ENCODE results near the gene TMPRSS6.

TMPRSS6 gene

DNA sequence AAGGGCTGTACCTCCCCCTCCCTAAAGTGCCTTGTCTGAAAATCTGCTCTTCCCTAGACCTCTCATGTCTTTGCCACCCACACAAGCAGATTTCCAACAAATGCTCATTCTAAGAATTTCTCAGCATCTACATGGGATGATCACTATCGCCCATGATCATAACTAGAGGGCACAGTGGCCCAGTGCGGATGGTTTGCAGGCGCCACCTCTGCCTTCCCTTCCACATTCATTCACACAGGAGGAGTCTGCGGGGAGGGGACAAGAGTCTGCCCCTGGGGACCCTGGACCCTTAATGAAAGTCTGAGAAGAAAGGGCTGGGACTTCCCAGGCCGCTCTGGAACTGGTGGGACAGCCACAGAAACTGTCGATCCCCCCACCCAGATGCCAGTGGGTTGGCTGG is 29.1 kb downstream of the TMPRSS6 start:
- Histone ChIP-seq H3K4me1 (ENCODE audit: control insufficient read depth, low read length) (peaks cover 42% of the 10 kb centered on the region), H3K27ac (ENCODE audit: low read depth, low read length) (no peak overlapping the region), H3K9me2 (replicated peaks; ENCODE audit: control insufficient read depth, low read length) (no peaks in the 10 kb centered on the region), H3K79me2 (ENCODE audit: control insufficient read depth, low read length) (no peaks in the 10 kb centered on the region), H3K4me2 (ENCODE audit: low read length) (peak overlapping the region; percentile 46), H4K20me1 (ENCODE audit: control insufficient read depth, insufficient read depth, low read depth, low read length) (no peaks in the 10 kb centered on the region), H3K36me3 (ENCODE audit: control insufficient read depth, low read length) (no peaks in the 10 kb centered on the region), H3K27me3 (ENCODE audit: control insufficient read depth, low read length) (peaks cover 11% of the 10 kb centered on the region), H3F3A (ENCODE audit: control insufficient read depth, insufficient read depth) (no peaks in the 10 kb centered on the region), H3K4me3 (ENCODE audit: low read length) (no peak overlapping the region), H3K9me3 (ENCODE audit: control insufficient read depth, insufficient read depth, low read length) (no peaks in the 10 kb centered on the region)
- no peak for TF ChIP-seq EZH2phosphoT487 (IDR thresholded peaks at IDR 0.05; ENCODE audit: borderline replicate concordance, low read length)
- TF ChIP-seq, protein P1, sequence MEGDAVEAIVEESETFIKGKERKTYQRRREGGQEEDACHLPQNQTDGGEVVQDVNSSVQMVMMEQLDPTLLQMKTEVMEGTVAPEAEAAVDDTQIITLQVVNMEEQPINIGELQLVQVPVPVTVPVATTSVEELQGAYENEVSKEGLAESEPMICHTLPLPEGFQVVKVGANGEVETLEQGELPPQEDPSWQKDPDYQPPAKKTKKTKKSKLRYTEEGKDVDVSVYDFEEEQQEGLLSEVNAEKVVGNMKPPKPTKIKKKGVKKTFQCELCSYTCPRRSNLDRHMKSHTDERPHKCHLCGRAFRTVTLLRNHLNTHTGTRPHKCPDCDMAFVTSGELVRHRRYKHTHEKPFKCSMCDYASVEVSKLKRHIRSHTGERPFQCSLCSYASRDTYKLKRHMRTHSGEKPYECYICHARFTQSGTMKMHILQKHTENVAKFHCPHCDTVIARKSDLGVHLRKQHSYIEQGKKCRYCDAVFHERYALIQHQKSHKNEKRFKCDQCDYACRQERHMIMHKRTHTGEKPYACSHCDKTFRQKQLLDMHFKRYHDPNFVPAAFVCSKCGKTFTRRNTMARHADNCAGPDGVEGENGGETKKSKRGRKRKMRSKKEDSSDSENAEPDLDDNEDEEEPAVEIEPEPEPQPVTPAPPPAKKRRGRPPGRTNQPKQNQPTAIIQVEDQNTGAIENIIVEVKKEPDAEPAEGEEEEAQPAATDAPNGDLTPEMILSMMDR (IDR thresholded peaks at IDR 0.05; ENCODE audit: low read depth, low read length, poor library complexity, severe bottlenecking): no peak

DNA sequence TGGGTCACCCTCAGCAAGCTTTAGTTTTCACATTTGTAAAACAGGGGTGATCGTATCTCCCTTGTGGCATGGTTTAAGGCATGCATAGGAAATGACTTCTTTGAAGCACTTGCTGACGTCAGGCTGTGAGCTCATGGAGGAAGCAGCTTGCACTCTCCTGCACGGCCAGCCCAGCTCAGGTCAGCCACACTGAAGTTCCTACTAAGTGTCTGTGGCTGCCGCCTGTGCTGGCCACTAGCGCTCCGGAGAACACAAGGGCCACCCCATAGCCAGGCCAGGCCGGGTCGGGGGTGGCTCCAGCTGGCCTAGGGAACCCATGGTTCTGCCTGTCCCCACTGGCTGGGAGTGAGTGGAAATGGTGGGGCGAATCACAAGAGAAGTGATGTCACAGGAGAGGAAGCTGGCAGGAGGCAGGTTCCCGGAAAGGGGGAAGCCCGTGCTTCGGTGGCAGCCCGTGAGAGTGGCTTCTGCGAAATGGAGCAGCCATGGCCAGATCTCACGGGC is 29.8 kb downstream of the TMPRSS6 start:
- no peak overlapping the region for H3K4me2 ChIP-seq (ENCODE audit: low read length)

DNA sequence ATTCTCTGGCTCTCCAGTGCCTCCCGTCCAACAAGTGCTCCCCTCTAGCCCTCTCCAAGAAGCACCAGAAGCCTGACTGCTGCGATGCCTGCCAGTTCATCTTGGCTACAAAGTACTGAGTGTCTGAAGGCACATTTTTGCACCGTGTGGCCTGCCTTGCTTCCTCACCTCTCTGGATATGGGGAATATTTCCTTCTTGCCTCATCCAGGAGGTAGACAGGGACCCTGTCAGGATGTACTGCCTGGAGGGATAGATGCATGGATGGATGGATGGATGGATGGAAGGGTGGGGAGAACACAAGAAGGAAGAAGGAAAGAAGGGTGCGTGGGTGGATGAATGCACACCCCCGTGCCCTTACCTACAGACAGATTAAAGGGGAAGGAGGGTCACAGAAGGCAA is 30.4 kb downstream of the TMPRSS6 start:
- H3K79me2 ChIP-seq (ENCODE audit: control insufficient read depth, low read length): no peaks in the 10 kb centered on the region
- peaks cover 42% of the 10 kb centered on the region for H3K4me1 ChIP-seq (ENCODE audit: control insufficient read depth, low read length)
- no peaks in the 10 kb centered on the region for H3K9me3 ChIP-seq (ENCODE audit: control insufficient read depth, insufficient read depth, low read length)
- H4K20me1 ChIP-seq (ENCODE audit: control insufficient read depth, insufficient read depth, low read depth, low read length): no peaks in the 10 kb centered on the region
- TF ChIP-seq, protein P1 (IDR thresholded peaks at IDR 0.05; ENCODE audit: low read depth, low read length, poor library complexity, severe bottlenecking): no peak
- no peak for TF ChIP-seq EZH2phosphoT487 (IDR thresholded peaks at IDR 0.05; ENCODE audit: borderline replicate concordance, low read length)
- no peaks in the 10 kb centered on the region for H3F3A ChIP-seq (ENCODE audit: control insufficient read depth, insufficient read depth)
- no peaks in the 10 kb centered on the region for H3K9me2 ChIP-seq (replicated peaks; ENCODE audit: control insufficient read depth, low read length)
- no peak overlapping the region for H3K4me3 ChIP-seq (ENCODE audit: low read length)
- no peaks in the 10 kb centered on the region for H3K36me3 ChIP-seq (ENCODE audit: control insufficient read depth, low read length)
- H3K27me3 ChIP-seq (ENCODE audit: control insufficient read depth, low read length): peaks cover 11% of the 10 kb centered on the region
- H3K27ac ChIP-seq (ENCODE audit: low read depth, low read length): no peak overlapping the region
- H3K4me2 ChIP-seq (ENCODE audit: low read length): no peak overlapping the region

More for the DNA sequence above, 29.8 kb downstream of the TMPRSS6 start:
- no peak overlapping the region for H3K4me3 ChIP-seq (ENCODE audit: low read length)
- no peaks in the 10 kb centered on the region for H3F3A ChIP-seq (ENCODE audit: control insufficient read depth, insufficient read depth)
- H3K79me2 ChIP-seq (ENCODE audit: control insufficient read depth, low read length): no peaks in the 10 kb centered on the region
- H3K27me3 ChIP-seq (ENCODE audit: control insufficient read depth, low read length): peaks cover 11% of the 10 kb centered on the region
- H3K9me2 ChIP-seq (replicated peaks; ENCODE audit: control insufficient read depth, low read length): no peaks in the 10 kb centered on the region
- H3K4me1 ChIP-seq (ENCODE audit: control insufficient read depth, low read length): peaks cover 42% of the 10 kb centered on the region
- no peak for TF ChIP-seq EZH2phosphoT487 (IDR thresholded peaks at IDR 0.05; ENCODE audit: borderline replicate concordance, low read length)
- TF ChIP-seq, protein P1 (IDR thresholded peaks at IDR 0.05; ENCODE audit: low read depth, low read length, poor library complexity, severe bottlenecking): no peak
- no peaks in the 10 kb centered on the region for H4K20me1 ChIP-seq (ENCODE audit: control insufficient read depth, insufficient read depth, low read depth, low read length)
- no peaks in the 10 kb centered on the region for H3K9me3 ChIP-seq (ENCODE audit: control insufficient read depth, insufficient read depth, low read length)
- H3K27ac ChIP-seq (ENCODE audit: low read depth, low read length): no peak overlapping the region
- no peaks in the 10 kb centered on the region for H3K36me3 ChIP-seq (ENCODE audit: control insufficient read depth, low read length)

All from DOHH2 (cell line).